SK-N-MC (cell line): ENCODE results near the gene ZNF256.

Experiments used
- DNase-seq: peaks from one replicate; pipeline ENCODE4 v3.0.0-alpha.2; 2011; ENCODE audit warnings: low read depth, low spot score
- H3K27ac ChIP-seq: fragments of 200-600 bp; sonication (generic); 2 replicates; pipeline ENCODE4 v1.5.1; 2016; ENCODE audit warnings: mixed run types
- H3K36me3 ChIP-seq: fragments of 200-600 bp; sonication (generic); 2 replicates; pipeline ENCODE4 v1.6.1; 2017; ENCODE audit warnings: antibody characterized with exemption, low read length, mixed read lengths; ENCODE audit not compliant: insufficient read depth
- H3K4me3 ChIP-seq: fragments of 200-600 bp; sonication (generic); 2 replicates; pipeline ENCODE4 v1.5.1; 2016
- H3K9ac ChIP-seq: fragments of 200-600 bp; sonication (generic); 2 replicates; pipeline ENCODE4 v1.8.0; 2017; ENCODE audit warnings: mixed run types, mixed read lengths; ENCODE audit not compliant: insufficient read length
- H3K9me3 ChIP-seq: fragments of 200-600 bp; sonication (generic); 2 replicates; pipeline ENCODE4 v1.6.1; 2017; ENCODE audit warnings: low read depth, mild to moderate bottlenecking, antibody characterized with exemption, low read length, moderate library complexity, mixed read lengths
- EZH2 ChIP-seq: fragments of 200-600 bp; sonication (generic); IDR thresholded peaks from one replicate; pipeline ENCODE4 v1.6.1; 2017; ENCODE audit warnings: antibody characterized with exemption
- FOXP2 ChIP-seq: optimal IDR thresholded peaks from 2 replicates; pipeline ENCODE3; 2011; ENCODE audit warnings: mild to moderate bottlenecking, moderate library complexity; ENCODE audit not compliant: insufficient read depth; ENCODE audit errors: extremely low read length, control extremely low read depth
- POLR2AphosphoS5 ChIP-seq: IDR thresholded peaks from 2 replicates; pipeline ENCODE4 v1.6.1; 2012; ENCODE audit warnings: mild to moderate bottlenecking, low read depth, low read length, borderline replicate concordance

Gene ZNF256

DNA sequence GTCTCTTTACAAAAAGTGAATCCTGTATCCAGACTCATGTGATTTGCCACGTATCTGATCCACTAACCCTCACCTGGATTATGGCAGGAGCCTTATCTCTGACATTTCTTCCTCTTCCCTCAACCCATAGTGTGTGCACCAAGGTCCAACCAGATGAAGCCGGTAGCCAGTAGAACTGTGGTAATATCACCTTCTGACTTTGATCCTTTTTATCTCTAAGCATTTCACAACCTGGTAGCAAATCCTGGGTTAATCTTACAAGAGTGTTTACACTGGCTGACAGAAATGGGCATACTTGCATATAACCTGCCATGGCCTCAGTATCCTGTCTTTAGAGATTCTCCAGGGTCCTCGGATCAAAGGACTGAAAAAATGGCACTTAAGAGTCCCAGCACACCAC, 33.0 kb downstream of the ZNF256 start:
- Histone ChIP-seq H3K27ac (no peak overlapping the region), H3K4me3 (no peak overlapping the region), H3K9ac (no peak overlapping the region), H3K36me3 (peaks cover 33% of the 10 kb centered on the region), H3K9me3 (0 out of 2 replicates have a peak, but pooled peaks cover 4% of the 10 kb centered on the region)
- no peak for TF ChIP-seq FOXP2
- TF ChIP-seq POLR2AphosphoS5, result no peak
- TF ChIP-seq EZH2, result no peak
- DNase-seq, result no peak

DNA sequence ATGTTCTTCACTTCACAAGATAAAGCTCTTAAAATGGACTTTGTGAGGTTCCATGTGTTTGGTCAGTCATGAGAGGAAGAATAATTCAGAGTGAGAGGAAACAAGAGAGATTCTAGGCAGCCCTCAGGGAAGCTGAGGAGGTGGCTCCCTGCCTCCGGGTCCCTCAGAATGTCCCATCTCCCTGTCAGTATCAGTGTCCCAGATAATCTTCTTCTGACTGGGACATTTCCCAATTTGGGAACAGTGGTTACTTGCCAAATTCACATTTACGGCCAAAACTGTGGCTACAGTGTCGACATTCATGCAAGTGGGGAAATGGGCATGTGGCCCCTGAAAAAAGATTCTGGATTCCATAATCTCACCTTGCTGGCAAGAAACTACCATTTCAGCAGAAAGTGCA, 40.1 kb downstream of the ZNF256 start:
- TF ChIP-seq POLR2AphosphoS5 (no peak), FOXP2 (no peak), EZH2 (no peak)

DNA sequence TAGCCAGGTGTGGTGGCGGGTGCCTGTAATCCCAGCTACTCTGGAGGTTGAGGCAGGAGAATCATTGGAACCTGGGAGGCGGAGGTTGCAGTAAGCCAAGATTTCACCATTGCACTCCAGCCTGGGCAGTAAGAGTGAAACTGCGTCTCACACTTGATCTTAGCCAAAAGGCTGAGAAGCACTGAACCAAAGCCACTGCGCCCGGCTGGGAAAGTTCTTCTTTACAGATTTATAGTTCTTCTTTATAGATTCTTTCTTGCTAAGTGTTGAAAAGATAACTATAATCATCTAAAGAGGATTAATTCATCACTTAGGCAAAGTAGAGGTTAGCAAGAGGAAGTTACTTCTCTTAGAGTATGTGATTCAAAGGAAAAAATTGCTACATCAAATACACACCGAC, 42.2 kb downstream of the ZNF256 start:
- Histone ChIP-seq H3K4me3 (no peak overlapping the region), H3K36me3 (peaks cover 19% of the 10 kb centered on the region; the same call in 1 of the 2 replicates), H3K9me3 (0 out of 2 replicates have a peak, but pooled peaks cover 2% of the 10 kb centered on the region), H3K9ac (no peak overlapping the region), H3K27ac (no peak overlapping the region)
- TF ChIP-seq POLR2AphosphoS5 (no peak), EZH2 (no peak), FOXP2 (no peak)
- DNase-seq, result no peak

More for the DNA sequence above, 40.1 kb downstream of the ZNF256 start:
- H3K4me3 ChIP-seq, result no peak overlapping the region
- no peak overlapping the region for H3K27ac ChIP-seq
- H3K9ac ChIP-seq, result no peak overlapping the region
- DNase-seq, result no peak
- 0 out of 2 replicates have a peak, but pooled peaks cover 2% of the 10 kb centered on the region for H3K9me3 ChIP-seq
- H3K36me3 ChIP-seq, result peaks cover 39% of the 10 kb centered on the region

DNA sequence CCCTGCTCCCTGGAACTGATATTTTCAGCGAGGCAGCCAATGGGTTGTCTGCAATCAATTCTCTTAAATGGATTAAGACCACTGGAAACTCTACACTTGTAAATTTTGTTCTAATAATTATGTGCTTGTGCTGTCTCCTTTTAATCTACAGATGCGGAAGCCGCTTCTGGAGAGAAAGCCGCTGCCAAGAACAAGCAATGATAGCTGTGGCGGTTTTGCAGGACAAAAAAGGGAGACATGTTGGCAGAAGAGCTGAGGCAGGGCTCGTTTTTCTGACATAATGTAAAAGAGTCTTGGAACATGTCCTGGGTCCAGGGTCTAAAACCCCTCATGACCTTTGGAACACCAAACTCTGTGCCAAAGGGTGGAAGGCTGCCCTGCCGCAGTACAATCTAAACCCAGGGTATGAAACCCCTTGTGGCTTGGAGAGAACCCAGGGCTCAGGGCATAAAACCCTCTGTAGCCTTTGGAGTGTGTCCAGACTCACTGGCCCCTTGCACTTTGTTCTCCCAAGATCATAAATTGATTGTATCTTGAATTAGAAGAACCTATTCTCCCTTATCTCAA, 43.8 kb downstream of the ZNF256 start:
- no peak overlapping the region for H3K9ac ChIP-seq
- TF ChIP-seq EZH2 (no peak), FOXP2 (no peak), POLR2AphosphoS5 (no peak)
- peaks cover 13% of the 10 kb centered on the region; the same call in 1 of the 2 replicates for H3K36me3 ChIP-seq

DNA sequence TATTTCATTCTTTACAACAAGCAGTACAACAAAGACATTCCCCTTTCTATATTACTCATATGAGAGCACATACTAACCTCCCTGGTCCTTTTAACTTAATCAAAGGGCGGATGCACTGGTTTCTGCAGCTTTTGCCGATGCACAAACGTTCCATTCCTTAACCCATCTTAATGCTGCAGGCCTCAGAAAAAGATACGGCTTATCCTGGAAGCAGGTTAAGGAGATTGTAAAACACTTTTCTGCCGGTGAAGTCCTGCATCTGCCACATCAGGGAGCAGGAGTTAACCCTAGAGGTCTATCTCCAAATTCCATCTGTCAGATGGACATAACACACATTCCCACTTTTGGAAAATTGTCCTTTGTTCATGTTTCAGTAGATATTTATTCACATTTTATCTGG, 47.2 kb downstream of the ZNF256 start:
- Histone ChIP-seq H3K9me3 (no peaks in the 10 kb centered on the region), H3K4me3 (no peak overlapping the region), H3K36me3 (no peaks in the 10 kb centered on the region), H3K9ac (no peak overlapping the region), H3K27ac (no peak overlapping the region)
- TF ChIP-seq FOXP2 (no peak), POLR2AphosphoS5 (no peak), EZH2 (no peak)
- no peak for DNase-seq

More for the DNA sequence above, 43.8 kb downstream of the ZNF256 start:
- H3K4me3 ChIP-seq, result no peak overlapping the region
- H3K27ac ChIP-seq, result no peak overlapping the region
- H3K9me3 ChIP-seq, result 0 out of 2 replicates have a peak, but pooled peaks cover 2% of the 10 kb centered on the region
- DNase-seq, result no peak
